ENCODE results near the gene HTT.

DNA sequence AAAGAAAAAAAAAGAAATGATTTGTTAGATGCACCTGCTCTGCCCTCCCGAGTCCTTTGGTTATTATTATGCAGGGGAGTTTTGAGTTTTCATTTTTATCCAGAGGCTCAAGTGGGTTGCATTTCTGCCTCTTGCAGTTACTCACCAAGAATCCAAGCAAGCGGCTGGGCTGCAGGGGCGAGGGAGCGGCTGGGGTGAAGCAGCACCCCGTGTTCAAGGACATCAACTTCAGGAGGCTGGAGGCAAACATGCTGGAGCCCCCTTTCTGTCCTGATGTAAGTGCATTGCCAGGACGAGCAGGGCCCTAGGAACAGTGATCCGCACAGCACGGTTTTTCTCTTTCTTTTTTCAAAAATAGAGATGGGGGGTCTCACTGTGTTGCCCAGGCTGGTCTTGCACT lies 39.2 kb upstream of the HTT start:
- TF ChIP-seq, protein P1, sequence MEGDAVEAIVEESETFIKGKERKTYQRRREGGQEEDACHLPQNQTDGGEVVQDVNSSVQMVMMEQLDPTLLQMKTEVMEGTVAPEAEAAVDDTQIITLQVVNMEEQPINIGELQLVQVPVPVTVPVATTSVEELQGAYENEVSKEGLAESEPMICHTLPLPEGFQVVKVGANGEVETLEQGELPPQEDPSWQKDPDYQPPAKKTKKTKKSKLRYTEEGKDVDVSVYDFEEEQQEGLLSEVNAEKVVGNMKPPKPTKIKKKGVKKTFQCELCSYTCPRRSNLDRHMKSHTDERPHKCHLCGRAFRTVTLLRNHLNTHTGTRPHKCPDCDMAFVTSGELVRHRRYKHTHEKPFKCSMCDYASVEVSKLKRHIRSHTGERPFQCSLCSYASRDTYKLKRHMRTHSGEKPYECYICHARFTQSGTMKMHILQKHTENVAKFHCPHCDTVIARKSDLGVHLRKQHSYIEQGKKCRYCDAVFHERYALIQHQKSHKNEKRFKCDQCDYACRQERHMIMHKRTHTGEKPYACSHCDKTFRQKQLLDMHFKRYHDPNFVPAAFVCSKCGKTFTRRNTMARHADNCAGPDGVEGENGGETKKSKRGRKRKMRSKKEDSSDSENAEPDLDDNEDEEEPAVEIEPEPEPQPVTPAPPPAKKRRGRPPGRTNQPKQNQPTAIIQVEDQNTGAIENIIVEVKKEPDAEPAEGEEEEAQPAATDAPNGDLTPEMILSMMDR (IDR thresholded peaks at IDR 0.05), result no peak
- TF ChIP-seq, protein P2, sequence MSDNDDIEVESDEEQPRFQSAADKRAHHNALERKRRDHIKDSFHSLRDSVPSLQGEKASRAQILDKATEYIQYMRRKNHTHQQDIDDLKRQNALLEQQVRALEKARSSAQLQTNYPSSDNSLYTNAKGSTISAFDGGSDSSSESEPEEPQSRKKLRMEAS (IDR thresholded peaks at IDR 0.05), result no peak
- TF ChIP-seq EP300 (IDR thresholded peaks at IDR 0.05) (no peak), CHD2 (IDR thresholded peaks at IDR 0.05; ENCODE audit: low read length, partially characterized antibody) (no peak), SREBF2 (IDR thresholded peaks at IDR 0.05) (no peak), ZFP36 (IDR thresholded peaks at IDR 0.05; ENCODE audit: borderline replicate concordance, partially characterized antibody) (no peak), POLR2A (IDR thresholded peaks at IDR 0.05; ENCODE audit: low read length) (no peak), HDAC2 (IDR thresholded peaks at IDR 0.05) (no peak), JUNB (IDR thresholded peaks at IDR 0.05) (no peak), ZSCAN20 (CRISPR knock-in tag; IDR thresholded peaks at IDR 0.05) (no peak), RFX5 (IDR thresholded peaks at IDR 0.05) (no peak), BHLHE40 (IDR thresholded peaks at IDR 0.05; ENCODE audit: low read depth, low read length) (no peak)
- TF ChIP-seq, protein P3, sequence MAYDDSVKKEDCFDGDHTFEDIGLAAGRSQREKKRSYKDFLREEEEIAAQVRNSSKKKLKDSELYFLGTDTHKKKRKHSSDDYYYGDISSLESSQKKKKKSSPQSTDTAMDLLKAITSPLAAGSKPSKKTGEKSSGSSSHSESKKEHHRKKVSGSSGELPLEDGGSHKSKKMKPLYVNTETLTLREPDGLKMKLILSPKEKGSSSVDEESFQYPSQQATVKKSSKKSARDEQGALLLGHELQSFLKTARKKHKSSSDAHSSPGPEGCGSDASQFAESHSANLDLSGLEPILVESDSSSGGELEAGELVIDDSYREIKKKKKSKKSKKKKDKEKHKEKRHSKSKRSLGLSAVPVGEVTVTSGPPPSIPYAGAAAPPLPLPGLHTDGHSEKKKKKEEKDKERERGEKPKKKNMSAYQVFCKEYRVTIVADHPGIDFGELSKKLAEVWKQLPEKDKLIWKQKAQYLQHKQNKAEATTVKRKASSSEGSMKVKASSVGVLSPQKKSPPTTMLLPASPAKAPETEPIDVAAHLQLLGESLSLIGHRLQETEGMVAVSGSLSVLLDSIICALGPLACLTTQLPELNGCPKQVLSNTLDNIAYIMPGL (CRISPR knock-in tag; IDR thresholded peaks at IDR 0.05; ENCODE audit: borderline replicate concordance), result no peak
